GM19397 (cell line): ENCODE measurements around the gene MARCHF3.
A peak's percentile ranks its signal among the peaks of the same experiment; 100 is the strongest.
"Not testable (repeated sequence)": the region's sequence is repeated elsewhere in the genome, so short reads cannot be mapped to it uniquely, and the experiment has no call there.

Source experiments
- ATAC-seq: cut with Tn5 transposase; IDR thresholded peaks from one replicate; pipeline ENCODE4 v1.9.1; 2021; ENCODE audit warnings: mild to moderate bottlenecking, moderate library complexity; ENCODE audit not compliant: unreplicated experiment

Gene MARCHF3

DNA sequence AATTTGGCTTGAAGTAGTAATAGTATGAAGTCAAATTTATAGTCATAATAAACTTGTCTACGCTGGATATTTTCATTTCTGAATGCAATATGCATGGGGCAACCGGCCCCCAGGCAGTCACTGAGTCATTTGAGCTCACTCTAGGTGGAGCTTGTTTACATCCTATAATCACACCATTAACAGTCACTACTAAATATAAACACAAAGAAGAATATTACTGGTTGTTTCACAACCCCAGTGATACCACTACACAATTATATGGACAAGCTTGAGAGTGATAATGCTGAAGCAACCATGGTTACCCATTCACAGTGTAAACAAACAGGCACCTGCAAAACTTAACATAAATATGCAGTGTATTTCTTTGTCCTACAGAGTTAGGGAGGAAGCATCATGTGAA is 68.7 kb downstream of the MARCHF3 start:
- no peak for ATAC-seq

DNA sequence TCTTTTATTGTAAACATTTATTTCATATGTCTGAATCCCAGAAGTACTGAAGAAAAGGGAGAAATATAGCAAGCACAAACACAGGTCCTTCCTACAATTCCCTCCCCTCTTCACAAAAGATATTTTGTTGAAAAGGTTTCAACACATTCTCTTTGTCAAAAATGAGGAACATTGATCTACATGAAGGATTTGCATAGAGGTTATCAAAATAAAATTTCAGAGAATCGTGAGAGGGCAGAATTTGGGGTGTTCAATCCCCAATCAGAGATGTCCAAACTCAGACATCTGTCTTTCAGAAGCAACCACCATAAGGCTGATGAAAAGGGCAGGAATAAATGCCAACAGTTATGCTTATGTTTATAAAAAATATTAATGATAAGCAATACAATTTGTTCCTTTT is 69.2 kb downstream of the MARCHF3 start:
- ATAC-seq = no peak

DNA sequence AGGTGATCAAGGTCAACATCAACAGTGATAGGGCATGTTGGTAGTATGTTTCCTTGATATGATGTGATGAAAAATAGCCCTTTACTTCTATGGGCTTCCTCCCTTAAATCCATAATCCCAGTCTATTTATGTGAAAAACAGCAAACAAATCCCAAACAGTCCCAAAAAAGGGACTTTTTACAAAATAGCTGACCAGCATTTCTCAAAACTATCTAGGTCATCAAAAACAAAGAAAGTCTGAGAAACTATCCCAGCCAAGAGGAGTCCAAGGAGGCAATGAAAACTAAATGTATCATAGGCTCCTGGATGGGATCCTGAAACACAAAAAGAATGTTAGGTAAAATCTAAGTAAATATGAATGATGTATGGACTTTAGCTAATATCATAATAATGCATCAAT is 71.2 kb downstream of the MARCHF3 start:
- no peak for ATAC-seq

DNA sequence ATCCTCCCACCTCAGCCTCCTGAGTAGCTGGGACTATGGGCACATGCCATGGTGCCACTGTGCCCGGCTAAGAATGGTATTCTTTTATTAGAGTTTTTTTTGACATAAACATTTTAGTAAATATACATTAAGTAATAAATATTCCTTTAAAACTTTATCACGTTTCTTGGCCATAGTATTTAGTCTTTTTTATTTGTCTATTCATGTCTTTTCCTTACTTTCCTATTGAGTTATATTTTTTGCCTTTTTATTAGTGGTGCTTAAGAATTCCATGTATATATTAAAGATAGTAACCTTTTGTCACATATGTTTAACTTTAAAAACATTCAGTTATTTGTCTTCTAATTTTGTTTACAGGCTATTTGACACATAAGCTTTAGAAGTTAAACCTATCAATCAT is 73.4 kb downstream of the MARCHF3 start:
- ATAC-seq = no peak

DNA sequence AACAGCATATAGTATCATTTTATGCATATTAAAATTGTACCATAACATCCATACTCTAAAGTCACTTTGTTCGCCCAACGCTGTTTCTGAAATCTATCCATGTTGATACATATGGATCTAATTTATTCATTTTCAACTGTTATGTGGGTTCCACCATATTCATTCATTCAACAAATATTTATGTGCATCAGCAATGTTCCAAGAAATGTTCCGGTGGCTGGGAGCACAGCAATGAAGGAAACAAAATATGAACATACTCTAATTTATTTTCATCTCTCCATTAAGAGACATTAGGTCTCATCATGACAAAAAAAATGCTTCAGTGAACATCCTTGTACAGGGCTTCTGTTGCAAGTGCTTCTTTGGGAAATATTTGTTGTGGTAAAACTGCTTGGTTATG is 75.4 kb downstream of the MARCHF3 start:
- ATAC-seq = no peak

DNA sequence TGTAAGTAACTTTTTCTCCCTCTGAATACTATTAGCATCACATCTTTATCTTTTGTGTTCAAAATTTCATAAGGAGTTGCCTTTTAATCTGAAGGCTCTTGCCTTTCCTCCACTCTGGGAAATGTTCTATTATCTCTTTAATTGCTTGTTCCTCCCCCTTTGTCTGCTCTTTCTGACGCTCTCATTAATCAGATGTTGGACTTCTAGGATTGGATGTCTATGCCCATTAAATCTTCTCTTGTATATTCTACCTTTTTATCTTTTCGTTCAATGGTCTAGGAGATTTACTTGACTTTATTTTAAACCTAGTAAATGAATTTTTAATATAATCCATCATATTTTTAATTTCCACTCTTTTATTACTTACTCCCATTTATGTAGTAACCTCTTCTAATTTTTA is 76.7 kb downstream of the MARCHF3 start:
- no peak for ATAC-seq

DNA sequence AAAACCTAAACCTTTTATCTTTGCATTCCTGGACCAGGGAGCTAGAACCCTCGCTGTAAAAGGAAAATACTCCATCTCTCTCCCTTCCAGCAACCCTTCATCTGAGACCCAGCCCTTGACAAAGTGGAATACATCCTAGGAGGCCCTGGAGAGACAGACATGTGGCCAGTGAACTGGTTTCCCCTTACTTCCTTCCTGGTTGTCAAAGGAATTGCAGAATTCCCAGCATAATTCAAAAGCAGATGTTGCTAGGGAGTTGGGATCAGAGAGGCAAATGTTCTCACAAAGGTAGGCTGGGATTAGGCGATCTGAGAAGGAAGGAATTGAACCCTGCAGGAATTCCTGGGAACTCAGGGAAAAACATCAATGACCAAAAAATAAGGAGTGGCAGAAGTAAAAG is 80.9 kb downstream of the MARCHF3 start:
- no peak for ATAC-seq

DNA sequence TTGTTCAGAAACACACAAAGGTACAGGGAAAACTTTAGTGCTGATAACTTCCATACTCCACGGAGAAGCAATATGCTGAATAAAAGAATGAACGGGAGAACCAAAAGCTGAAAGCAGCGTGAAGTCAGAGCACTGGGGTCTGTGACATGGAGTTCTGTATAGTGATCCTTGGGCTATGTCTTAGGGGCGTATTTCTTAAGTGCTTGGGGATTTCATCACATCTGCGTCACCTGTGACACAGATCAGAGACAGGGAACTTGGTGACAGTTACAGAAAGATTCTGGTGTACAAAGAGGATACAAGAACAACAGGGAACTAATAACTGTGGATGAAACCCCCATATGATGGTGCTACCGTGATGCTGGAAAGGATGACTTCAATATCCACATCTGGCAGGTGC is 81.9 kb downstream of the MARCHF3 start:
- ATAC-seq = no peak

DNA sequence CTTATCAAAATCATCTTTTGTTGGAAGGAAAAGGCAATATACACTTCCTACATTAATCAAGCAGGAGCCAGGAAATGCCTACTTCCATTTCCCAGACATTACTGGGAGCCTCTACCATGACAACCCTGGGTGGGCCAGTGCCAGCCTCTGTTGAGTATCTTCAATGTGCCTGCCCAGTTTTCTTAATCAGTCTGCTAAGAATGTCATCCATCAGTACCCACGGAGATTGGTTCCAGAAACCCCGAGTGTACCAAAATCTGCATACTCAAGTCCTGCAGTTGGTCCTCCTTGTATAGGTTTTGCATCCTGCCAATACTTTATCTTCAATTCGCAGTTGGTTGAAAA is 82.4 kb downstream of the MARCHF3 start:
- ATAC-seq = peak; percentile 12

DNA sequence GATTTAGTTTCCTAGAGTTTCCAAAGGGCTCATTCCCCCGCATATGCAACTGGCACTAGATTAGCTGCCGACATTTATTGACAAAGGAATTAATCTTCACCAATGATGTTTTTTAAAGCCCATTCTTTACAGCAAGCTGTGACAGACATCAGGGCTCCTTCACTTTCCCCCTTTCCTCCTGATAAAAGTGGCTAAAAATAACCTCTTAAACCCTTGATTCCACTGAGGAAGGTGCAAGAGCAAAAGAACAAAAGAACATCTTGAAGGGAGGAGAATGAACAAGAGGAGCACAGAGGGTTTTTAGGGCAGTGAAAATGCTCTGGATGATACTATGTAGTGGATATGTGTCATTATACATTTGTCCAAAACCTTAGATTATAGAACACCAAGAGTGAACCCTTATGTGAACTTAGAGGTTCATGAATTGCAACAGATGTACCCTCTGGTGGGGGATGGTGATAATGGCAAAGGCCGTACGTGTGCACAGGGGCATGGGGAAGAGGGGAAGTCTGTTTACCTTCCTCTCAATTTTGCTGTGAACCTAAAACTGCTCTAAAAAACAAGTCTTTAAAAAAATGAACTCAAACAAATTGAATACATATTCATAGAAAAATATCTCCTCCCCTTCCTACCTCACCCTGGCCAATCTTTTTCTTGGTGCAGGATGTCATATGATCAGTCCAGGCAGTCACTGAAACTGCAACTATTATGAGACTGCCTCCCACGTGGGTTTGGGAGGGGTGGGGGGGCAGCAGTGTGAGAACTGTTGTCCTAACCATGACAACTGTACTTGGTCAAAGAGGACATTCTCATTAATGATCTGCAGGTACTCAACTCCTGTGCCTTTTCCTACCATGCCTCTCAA is 83.0 kb downstream of the MARCHF3 start:
- ATAC-seq = peak; percentile 81

DNA sequence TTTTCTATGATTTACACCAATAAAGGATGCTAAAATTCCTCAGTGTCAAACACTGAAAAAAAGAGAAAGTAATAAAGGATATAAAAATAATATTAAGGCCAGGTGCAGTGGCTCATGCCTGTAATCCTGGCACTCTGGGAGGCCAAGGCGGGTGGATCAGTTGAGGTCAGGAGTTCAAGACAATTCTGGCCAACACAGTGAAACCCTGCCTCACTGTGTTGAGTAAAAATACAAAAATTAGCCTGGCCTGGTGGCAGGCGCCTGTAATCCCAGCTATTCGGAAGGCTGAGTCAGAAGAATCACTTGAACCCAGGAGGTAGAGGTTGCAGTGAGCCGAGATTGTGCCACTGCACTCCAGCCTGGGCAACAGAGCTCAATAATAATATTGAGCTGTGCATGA is 87.5 kb downstream of the MARCHF3 start:
- not testable (repeated sequence) for ATAC-seq

DNA sequence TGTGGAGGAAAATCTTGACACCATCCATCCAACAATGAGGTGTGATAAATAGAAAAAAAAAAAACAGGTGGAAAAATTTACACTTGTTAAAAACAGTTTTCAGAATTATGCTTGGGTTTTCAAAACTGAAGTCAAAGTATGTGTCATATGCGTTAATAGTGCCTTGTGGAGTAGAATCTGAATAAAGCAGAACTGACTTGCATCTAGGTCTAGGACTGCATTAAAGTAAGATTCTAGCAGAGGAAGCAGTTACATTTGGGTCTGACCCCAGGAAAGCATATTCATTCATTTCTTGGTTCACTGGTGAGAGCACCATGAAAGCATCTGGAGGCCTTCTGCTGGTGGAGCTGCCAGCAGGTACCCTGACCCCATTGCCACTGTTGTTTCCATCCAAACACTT is 89.0 kb downstream of the MARCHF3 start:
- ATAC-seq = no peak

DNA sequence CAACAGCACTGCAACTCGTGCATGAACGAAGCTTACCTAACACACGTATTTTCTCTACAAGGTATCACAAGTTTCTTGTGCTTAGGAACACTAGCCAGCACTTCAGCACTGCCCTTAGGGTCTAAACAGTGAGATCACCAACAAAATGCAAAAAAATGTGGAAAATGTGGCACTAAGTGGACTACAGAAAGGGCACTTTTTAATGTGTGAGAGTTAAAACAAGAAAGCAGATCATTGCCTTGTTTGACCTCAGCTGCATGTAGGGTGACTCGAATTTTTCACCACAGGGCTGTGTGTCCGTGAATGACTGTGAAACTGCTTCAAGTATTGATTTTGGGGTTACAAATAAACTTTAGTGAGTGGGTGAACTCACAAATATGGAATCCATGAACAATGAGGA is 90.5 kb downstream of the MARCHF3 start:
- no peak for ATAC-seq

DNA sequence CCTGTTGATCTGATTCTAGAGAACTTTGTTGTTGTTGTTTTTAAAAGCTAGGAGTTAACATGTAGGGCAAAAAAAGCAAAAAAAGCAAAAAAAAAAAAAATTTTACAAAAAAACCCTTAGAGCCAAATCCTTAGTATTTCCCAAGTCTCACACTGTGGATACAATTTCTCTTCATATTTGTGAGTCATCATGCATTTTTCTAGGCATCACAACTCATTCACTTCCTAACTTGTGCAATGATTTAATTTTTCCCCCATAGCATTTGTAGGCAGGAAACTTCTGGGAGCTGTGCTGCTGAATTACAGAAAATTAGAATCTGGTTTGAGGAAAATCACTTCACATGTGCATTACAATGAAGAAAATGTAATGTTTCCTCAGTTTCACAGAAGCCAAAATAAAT is 91.9 kb downstream of the MARCHF3 start:
- no peak for ATAC-seq

DNA sequence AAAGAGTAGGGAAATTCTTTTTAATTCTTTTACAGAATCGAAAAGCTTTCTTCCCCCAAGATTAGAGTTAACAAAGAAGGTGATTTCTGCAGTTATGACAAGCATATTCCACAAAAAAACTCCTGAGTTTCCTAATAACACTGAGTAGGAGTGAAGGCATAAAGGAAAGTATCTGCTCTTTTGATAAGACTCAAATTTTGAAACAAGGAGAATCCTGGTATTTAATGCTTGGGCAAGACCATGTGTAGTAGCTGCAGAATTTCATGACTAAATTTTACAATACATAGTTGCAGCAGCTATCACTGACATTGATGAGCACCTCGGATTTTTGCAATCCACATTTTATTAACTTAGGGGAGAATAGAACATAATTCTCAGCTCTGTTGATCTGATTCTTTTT is 92.6 kb downstream of the MARCHF3 start:
- ATAC-seq = no peak

DNA sequence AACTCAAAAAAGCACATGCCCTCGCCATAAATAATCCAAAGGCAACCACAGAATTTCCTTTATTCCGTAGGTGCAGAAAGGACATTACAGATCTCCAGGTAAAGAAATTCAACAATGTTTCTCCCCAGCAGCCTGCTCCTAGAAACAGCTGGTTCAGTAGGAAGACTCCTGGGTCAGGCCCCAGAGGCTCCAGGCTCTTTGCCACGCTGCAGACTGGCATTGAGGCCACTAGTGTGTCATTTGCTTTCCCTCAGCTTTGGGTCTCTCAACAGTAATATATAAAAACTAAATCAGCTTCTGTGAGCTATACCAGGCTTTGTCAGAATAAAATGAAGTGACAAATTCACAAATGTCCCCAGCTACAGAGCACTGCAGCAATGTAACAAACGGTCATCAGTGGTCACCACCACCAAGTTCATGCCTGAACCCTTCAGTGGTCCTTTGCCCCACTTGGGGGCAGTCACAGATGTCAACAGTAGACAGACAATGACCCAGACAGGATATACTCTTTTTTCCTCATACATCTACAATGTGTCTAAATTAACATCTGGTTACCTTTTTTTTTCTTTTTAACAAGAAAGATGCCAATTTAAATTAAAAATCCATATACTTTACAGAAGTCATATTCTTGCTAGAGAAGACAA is 93.5 kb downstream of the MARCHF3 start:
- ATAC-seq = no peak

DNA sequence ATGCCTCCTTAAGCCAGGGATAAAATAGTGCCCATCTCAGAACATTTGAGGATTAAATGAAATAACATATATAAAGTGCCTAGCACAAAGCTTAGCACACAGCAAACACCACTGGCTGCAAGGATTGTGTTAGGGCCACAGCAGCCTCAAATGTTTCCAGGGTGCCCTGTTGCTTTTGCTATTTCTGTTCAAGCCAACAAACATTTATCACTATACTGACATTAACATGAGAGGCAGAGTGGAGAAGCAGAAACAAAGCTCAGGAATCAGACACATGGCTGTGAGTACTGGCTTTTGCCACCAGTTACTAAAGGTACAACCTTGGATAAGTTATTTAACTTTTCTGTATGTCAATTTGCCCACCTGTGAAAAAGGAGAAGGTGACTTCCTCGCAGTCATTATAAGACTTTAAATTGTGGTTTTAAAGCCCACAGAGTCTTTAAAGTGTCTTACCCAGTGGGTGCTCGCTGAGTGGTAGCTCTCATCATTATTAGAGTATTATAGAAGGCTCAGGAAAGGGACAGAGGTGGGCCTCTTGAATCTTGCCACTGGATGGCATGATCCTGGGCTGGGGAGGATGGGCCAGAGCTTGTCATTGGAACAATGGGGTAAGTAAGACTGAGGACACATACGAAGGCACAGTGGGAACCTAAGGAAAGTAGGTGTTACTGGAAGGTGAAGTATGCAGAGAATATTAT is 98.2 kb downstream of the MARCHF3 start:
- ATAC-seq = no peak

DNA sequence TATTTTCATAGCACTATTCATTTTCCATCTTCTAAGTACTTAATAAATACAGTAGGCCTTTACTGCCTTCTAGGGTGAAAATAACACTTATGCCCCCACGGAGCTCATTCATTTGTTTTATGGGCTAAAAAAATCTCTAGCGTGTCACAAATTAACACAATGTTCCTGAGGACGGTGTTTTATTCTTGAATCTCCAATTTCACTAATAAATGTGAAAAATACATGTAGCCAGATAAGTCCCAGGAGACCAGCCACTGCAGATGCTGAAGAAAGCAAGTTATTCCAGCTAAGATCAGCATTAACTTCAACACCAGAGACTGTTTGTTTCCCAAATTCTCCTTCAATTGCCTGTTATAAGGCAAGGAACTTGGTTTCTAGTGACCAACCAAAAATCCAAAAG is 102.3 kb downstream of the MARCHF3 start:
- no peak for ATAC-seq

DNA sequence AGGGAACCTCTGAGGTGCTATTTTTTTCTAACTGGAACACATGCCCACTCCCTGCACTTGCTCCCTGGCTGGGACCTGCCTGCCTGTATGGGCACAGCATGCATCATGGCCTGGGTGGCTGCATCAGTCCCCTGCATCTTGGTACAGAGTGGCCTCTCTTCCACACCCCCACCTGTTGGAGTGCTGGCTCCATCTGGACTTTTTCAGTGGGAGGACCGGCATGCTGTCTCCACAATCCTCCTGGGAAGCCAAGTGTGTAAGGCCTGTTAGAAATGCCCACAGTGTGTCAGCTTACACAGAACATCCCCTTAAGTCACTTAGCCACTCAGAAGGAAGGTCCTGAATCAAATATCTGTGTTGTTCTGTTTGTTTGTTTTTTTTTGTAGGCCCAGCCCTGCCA is 102.9 kb downstream of the MARCHF3 start:
- no peak for ATAC-seq

DNA sequence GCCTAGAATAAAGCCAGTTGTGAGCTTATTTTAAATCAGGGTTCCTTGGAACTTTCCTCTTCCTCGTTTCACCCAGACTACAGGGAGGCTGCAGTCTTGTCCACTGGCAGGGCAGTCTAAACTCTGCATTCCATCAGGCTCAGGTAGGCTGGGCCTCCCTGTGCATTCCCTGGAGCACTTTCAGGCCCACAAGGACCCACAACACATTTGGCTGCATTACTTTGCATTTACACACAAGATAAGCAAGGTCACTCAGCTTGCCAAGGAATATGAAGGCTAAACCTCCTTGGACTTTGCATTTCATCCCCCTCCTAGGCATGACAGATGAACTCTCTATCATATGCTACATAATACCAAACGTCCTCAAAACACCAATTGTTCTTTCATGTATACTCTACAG is 104.2 kb downstream of the MARCHF3 start:
- ATAC-seq = no peak

DNA sequence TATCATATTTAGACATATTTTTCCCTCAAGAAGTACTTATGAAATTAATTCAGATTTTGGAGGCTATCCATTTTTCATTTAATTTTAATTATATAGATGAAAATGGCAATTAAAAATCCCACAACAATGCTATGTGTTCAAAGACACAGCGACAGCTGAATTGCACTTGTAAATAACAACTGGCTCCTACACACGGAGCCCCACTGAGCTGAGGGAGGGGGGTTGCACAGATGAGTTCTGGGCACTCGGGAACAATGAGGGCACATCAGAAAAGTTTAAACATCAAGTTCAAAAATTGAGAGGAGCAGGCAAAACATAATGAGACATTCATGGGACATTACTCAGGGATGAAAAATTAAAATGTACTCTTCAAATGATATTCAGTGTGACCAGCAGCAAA is 104.9 kb downstream of the MARCHF3 start:
- ATAC-seq = no peak
